Lung (tissue), 12 donors: ENCODE data around the gene PACRG. TPM values are rescaled to one million over a fixed set of nuclear protein-coding genes. Genes with fewer than 3 reads are reported as not detected.

Source experiments
- ATAC-seq: fragments of 200-7000 bp; cut with Tn5 transposase; one replicate; pipeline ENCODE4 v1.9.1; 2020; ENCODE audit warnings: moderate number of reproducible peaks; ENCODE audit not compliant: insufficient read depth, low FRiP score
- DNase-seq, 3 donors: peaks; one replicate each; pipeline ENCODE4 v3.0.0-alpha.2; 2013 to 2017
- H3K27ac ChIP-seq, 2 donors: one replicate each; pipeline ENCODE4 v1.5.1; 2013; ENCODE audit warnings: mild to moderate bottlenecking in 2 of 2, moderate library complexity in 2 of 2, control low read depth in 1 of 2, inconsistent platforms in 1 of 2, low read depth in 1 of 2, low read length in 1 of 2
- H3K27me3 ChIP-seq, 3 donors: one replicate each; pipeline ENCODE4 v1.5.1; 2013; ENCODE audit warnings: low read length in 2 of 3; ENCODE audit not compliant: control insufficient read depth in 3 of 3, insufficient read depth in 3 of 3
- H3K36me3 ChIP-seq, 4 donors: one replicate each; pipeline ENCODE4 v1.5.1; 2013; ENCODE audit warnings: low read length in 4 of 4, mild to moderate bottlenecking in 1 of 4, moderate library complexity in 1 of 4; ENCODE audit not compliant: control insufficient read depth in 4 of 4, insufficient read depth in 4 of 4
- H3K4me1 ChIP-seq, 5 donors: one replicate each; pipeline ENCODE4 v1.5.1; 2013; ENCODE audit warnings: low read length in 5 of 5, mild to moderate bottlenecking in 2 of 5, moderate library complexity in 1 of 5; ENCODE audit not compliant: control insufficient read depth in 5 of 5, insufficient read depth in 5 of 5
- H3K4me3 ChIP-seq: one replicate; pipeline ENCODE4 v1.5.1; 2013; ENCODE audit warnings: mild to moderate bottlenecking, control low read depth, moderate library complexity
- H3K9ac ChIP-seq, 2 donors: one replicate each; pipeline ENCODE4 v1.5.1; 2013; ENCODE audit warnings: low read length in 2 of 2, control low read depth in 1 of 2; ENCODE audit not compliant: insufficient read depth in 1 of 2
- H3K9me3 ChIP-seq, 4 donors: one replicate each; pipeline ENCODE4 v1.5.1; 2013; ENCODE audit warnings: low read length in 3 of 4, mild to moderate bottlenecking in 1 of 4, moderate library complexity in 1 of 4; ENCODE audit not compliant: control insufficient read depth in 4 of 4, insufficient read depth in 3 of 4
- CTCF ChIP-seq: IDR thresholded peaks from 2 replicates; pipeline ENCODE4 v1.5.1; 2012; ENCODE audit warnings: mild to moderate bottlenecking; ENCODE audit errors: control extremely low read depth, extremely low read depth
- WGBS, 2 donors: extraction: QIAGEN DNeasy Blood & Tissue Kit; methylation state at CpG; one replicate each; pipeline ENCODE4 v1.1.7; 2013; 5-methylcytosine and 5-hydroxymethylcytosine counted together
- polyA plus RNA-seq, 2 donors: library from polyadenylated mRNA; stranded (reverse); fragments of 200-250 nt; gene quantifications; one replicate each; pipeline ENCODE4 v1.2.1, GENCODE V29; 2013
- total RNA-seq, 2 donors: library from RNA; depleted of rRNA in 1 of 2; stranded (reverse); fragments of >200 nt in 1 of 2; gene quantifications; one replicate each; pipeline ENCODE4 v1.2.1, GENCODE V29; 2014 to 2021
- donor health status: control.
- donor health status: control.
- donor health status: Bipolar disorder and iron deficiency.
- donor health status: healthy.
- donor health status: DM: yes; HTN: yes; CAD: no.

Gene PACRG
- total and polyA plus RNA-seq, 4 donors, result 3.8 to 26.6 (median 7.4) TPM

DNA sequence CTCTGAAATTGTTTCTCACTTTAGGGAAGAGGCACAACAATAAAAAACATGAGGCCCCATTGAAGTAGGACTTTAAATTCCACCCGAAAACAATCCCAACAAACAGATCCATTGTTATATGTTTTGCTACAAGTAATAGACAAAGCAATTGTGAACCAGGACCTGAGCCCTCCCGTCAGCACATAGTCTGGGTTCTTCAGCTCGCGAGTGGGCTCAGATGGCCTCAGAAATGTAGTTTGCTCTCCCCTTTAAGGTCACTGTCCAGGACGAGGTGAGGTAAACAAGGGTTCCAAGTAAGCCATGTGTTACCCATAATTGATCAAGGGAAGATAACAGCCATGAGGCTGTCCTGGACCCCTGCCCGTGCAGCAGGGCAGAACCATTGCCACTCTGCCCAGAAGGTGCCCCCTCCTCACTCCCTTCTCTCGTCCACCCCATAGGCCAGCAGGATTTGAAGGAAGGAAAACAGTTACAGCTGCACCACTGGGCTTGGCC, 526.6 kb downstream of the PACRG start:
- no peak for TF ChIP-seq CTCF
- DNase-seq (no peak), ATAC-seq (no peak)
- no peaks in the 10 kb centered on the region for H3K9me3 ChIP-seq
- no peak overlapping the region for H3K4me3 ChIP-seq
- H3K9ac ChIP-seq, result no peak overlapping the region
- no peak overlapping the region for H3K27ac ChIP-seq
- no peaks in the 10 kb centered on the region for H3K4me1 ChIP-seq
- no peaks in the 10 kb centered on the region for H3K27me3 ChIP-seq
- 88 to 91% methylated on average over 7 of the region's 7 CpGs for WGBS, 2 donors
- H3K36me3 ChIP-seq, result no peaks in the 10 kb centered on the region

GRCh38 chr6:163255265-163255664, 527.5 kb downstream of the PACRG start:
- Histone ChIP-seq H3K36me3 (no peaks in the 10 kb centered on the region), H3K27ac (no peak overlapping the region), H3K4me3 (no peak overlapping the region), H3K9ac (no peak overlapping the region), H3K27me3 (no peaks in the 10 kb centered on the region), H3K9me3 (no peaks in the 10 kb centered on the region), H3K4me1 (peaks cover 0 to 5% (median 0%) of the 10 kb centered on the region in 5 donors)
- DNase-seq (no peak), ATAC-seq (no peak)
- TF ChIP-seq CTCF, result no peak
- 91 to 98% methylated on average over 2 of the region's 2 CpGs for WGBS, 2 donors

- Histone ChIP-seq H3K4me3 (no peak overlapping the region), H3K36me3 (no peaks in the 10 kb centered on the region), H3K27me3 (no peaks in the 10 kb centered on the region), H3K27ac (no peak overlapping the region), H3K9ac (no peak overlapping the region), H3K4me1 (peaks cover 0 to 12% (median 6%) of the 10 kb centered on the region in 5 donors), H3K9me3 (no peaks in the 10 kb centered on the region)
- no peak for ATAC-seq
- TF ChIP-seq CTCF, result no peak
- 75 to 80% methylated on average over 8 of the region's 8 CpGs for WGBS, 2 donors
- DNase-seq, result no peak
Measured at GRCh38 chr6:163259689-163260088, 531.9 kb downstream of the PACRG start.
